CD4-positive, alpha-beta T cell (primary cell): Measurements from ENCODE around the gene FAM25A. TPM values are rescaled to one million over a fixed set of nuclear protein-coding genes. Genes with fewer than 3 reads are reported as not detected.
"Not testable (repeated sequence)": the region's sequence is repeated elsewhere in the genome, so short reads cannot be mapped to it uniquely, and the experiment has no call there.

ENCODE experiments used
- ATAC-seq: fragments of 200-7000 bp; cut with Tn5 transposase; one replicate; pipeline ENCODE4 v1.10.0; 2022; ENCODE audit warnings: mild to moderate bottlenecking; ENCODE audit not compliant: poor library complexity
- CTCF ChIA-PET: fragments of 350-600 bp; sonication (Branson Sonifier 250); formaldehyde crosslinking; loops from one replicate; lab custom pipeline; 2021; ENCODE audit warnings: antibody characterized with exemption, inconsistent platforms; lab: Charles Lee
- POLR2A ChIA-PET: fragments of 350-600 bp; sonication (Branson Sonifier 250); formaldehyde crosslinking; loops from one replicate; lab custom pipeline; 2021; ENCODE audit warnings: antibody characterized with exemption, inconsistent platforms; lab: Charles Lee
- DNase-seq, 14 experiments: peaks; one replicate each; pipeline ENCODE4 v3.0.0-alpha.2; 2013 to 2020; ENCODE audit warnings: mixed read lengths in 2 of 14
- H3K27ac ChIP-seq, 2 donors: one replicate each; pipeline versions ENCODE4 v1.5.1 to v1.7.0; 2013; ENCODE audit warnings: low read length in 2 of 2, low read depth in 1 of 2, mild to moderate bottlenecking in 1 of 2
- H3K27me3 ChIP-seq, 2 experiments: 1 replicate in 1 of 2; 2 replicates in 1 of 2; pipeline versions ENCODE4 v1.6.1 to v1.7.0; 2013; ENCODE audit warnings: low read length in 2 of 2, control low read depth in 1 of 2, mild to moderate bottlenecking in 1 of 2, moderate library complexity in 1 of 2; ENCODE audit not compliant: insufficient read depth in 2 of 2, control insufficient read depth in 1 of 2
- H3K36me3 ChIP-seq: one replicate; pipeline ENCODE4 v1.6.1; 2013; ENCODE audit warnings: low read length, control low read depth; ENCODE audit not compliant: insufficient read depth
- H3K4me1 ChIP-seq: one replicate; pipeline ENCODE4 v1.6.1; 2013; ENCODE audit warnings: low read length, control low read depth; ENCODE audit not compliant: insufficient read depth
- H3K4me3 ChIP-seq: one replicate; pipeline ENCODE4 v1.5.1; 2013; ENCODE audit warnings: mild to moderate bottlenecking, low read length, moderate library complexity
- H3K9me3 ChIP-seq, 2 experiments: 1 replicate in 1 of 2; 2 replicates in 1 of 2; pipeline versions ENCODE4 v1.6.1 to v1.7.0; 2013; ENCODE audit warnings: low read length in 2 of 2, mild to moderate bottlenecking in 2 of 2, control low read depth in 1 of 2, moderate library complexity in 1 of 2; ENCODE audit not compliant: control insufficient read depth in 1 of 2, insufficient read depth in 1 of 2
- H3K27ac Mint-ChIP-seq: one replicate; pipeline ENCODE4 v1.8.0; 2020; ENCODE audit warnings: mixed read lengths
- H3K27me3 Mint-ChIP-seq: one replicate; pipeline ENCODE4 v1.8.0; 2021; ENCODE audit warnings: mixed read lengths
- H3K36me3 Mint-ChIP-seq: one replicate; pipeline ENCODE4 v1.8.0; 2021; ENCODE audit warnings: low read depth, mixed read lengths
- H3K4me1 Mint-ChIP-seq: one replicate; pipeline ENCODE4 v1.8.0; 2021; ENCODE audit warnings: low read depth, mixed read lengths
- H3K4me3 Mint-ChIP-seq: one replicate; pipeline ENCODE4 v1.8.0; 2020; ENCODE audit warnings: mild to moderate bottlenecking, mixed read lengths
- H3K9me3 Mint-ChIP-seq: one replicate; pipeline ENCODE4 v1.8.0; 2020; ENCODE audit warnings: mixed read lengths
- CTCF ChIP-seq: fragments of 200-600 bp; IDR thresholded peaks from one replicate; pipeline ENCODE4 v1.8.0; 2022; ENCODE audit warnings: antibody characterized with exemption, mild to moderate bottlenecking
- intact Hi-C, 2 experiments: fragments of 100-400 bp; cut with DNase I in 1 of 2; cut with micrococcal nuclease in 1 of 2; formaldehyde crosslinking; loops; one replicate each; pipeline versions ENCODE4 v1.15.1 to v1.9.0; 2023 to 2025; cut with DNase I, micrococcal nuclease
- total RNA-seq, 174 experiments: library from RNA in 2 of 174; stranded (reverse) in 2 of 174; gene quantifications; one replicate each; pipeline ENCODE4 v1.2.3 and lab custom pipeline; 2021 to 2026

The FAM25A gene
- total RNA-seq, 2 experiments from 2014 or later = not detected

GRCh38 chr10:86988520-86988919 lies 31.6 kb upstream of the FAM25A start:
- Histone ChIP-seq H3K9me3 (no peaks in the 10 kb centered on the region), H3K4me1 (no peaks in the 10 kb centered on the region), H3K27ac (no peak overlapping the region), H3K27me3 (peaks cover 0 to 8% of the 10 kb centered on the region in 2 experiments), H3K36me3 (no peaks in the 10 kb centered on the region), H3K4me3 (no peak overlapping the region)
- DNase-seq = no peak
- TF ChIP-seq CTCF = no peak
- ChIA-PET CTCF (no interaction called here), POLR2A (interaction anchor here (0.6 kb wide), 1 partner anchor 26 kb away, joined by 3 read pairs; no protein-coding TSS in a partner anchor)
- H3K27me3 Mint-ChIP-seq = peaks cover 28% of the 10 kb centered on the region
- H3K27ac Mint-ChIP-seq = no peak overlapping the region
- H3K4me1 Mint-ChIP-seq = no peaks in the 10 kb centered on the region
- intact Hi-C loops = no loop called here
- H3K9me3 Mint-ChIP-seq = no peaks in the 10 kb centered on the region
- H3K4me3 Mint-ChIP-seq = no peak overlapping the region
- no peaks in the 10 kb centered on the region for H3K36me3 Mint-ChIP-seq
- no peak for ATAC-seq

DNA sequence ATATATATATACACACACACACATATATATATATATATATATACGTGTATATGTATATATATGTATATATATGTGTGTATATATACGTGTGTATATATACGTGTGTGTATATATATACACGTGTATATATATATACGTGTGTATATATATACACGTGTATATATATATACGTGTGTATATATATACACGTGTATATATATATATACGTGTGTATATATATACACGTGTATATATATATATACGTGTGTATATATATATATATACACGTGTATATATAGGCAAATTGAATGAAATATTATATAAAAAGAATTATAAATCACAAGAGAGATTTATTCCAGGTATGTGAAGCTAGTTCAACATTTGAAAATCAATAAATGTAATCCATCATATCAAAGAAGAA lies 28.7 kb upstream of the FAM25A start:
- H3K36me3 Mint-ChIP-seq, intact Hi-C loops, ATAC-seq, H3K27ac ChIP-seq, H3K9me3 ChIP-seq, H3K4me1 Mint-ChIP-seq, H3K27ac Mint-ChIP-seq, H3K4me1 ChIP-seq, H3K4me3 Mint-ChIP-seq, CTCF ChIA-PET, DNase-seq, H3K9me3 Mint-ChIP-seq, POLR2A ChIA-PET, H3K4me3 ChIP-seq, H3K27me3 ChIP-seq, H3K36me3 ChIP-seq: not testable (repeated sequence)
- H3K27me3 Mint-ChIP-seq = peaks cover 26% of the 10 kb centered on the region

- H3K27me3 ChIP-seq = peaks cover 0 to 8% of the 10 kb centered on the region in 2 experiments
- Mint-ChIP-seq H3K4me1 (no peaks in the 10 kb centered on the region), H3K4me3 (no peak overlapping the region), H3K27ac (no peak overlapping the region), H3K36me3 (no peaks in the 10 kb centered on the region), H3K27me3 (peaks cover 24% of the 10 kb centered on the region), H3K9me3 (no peaks in the 10 kb centered on the region)
- ATAC-seq (no peak), DNase-seq (no peak)
- no peak for TF ChIP-seq CTCF
- no peak overlapping the region for H3K4me3 ChIP-seq
- intact Hi-C loops = no loop called here
- H3K36me3 ChIP-seq = no peaks in the 10 kb centered on the region
- ChIA-PET CTCF (no interaction called here), POLR2A (no interaction called here)
- H3K4me1 ChIP-seq = no peaks in the 10 kb centered on the region
- H3K9me3 ChIP-seq = no peaks in the 10 kb centered on the region
- H3K27ac ChIP-seq = no peak overlapping the region
Measured at GRCh38 chr10:86992456-86992855, 27.6 kb upstream of the FAM25A start.

DNA sequence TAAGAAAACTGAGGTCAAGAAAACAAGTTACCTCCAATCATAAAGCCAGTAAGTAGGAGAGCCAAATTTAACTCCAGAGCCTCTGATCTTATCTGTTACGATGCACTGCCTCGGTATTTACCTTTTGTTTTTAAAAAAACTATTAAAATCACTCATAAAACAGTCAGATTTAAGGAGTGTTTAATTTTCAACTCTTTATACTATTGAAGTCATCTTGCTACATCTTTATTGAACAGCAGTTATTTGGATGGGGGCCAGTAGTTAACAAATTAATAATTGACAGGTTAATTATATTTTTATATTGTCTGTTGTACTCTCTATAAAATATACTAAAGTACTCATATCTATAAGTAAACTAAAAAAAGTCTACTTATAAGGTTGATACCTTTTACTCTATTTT lies 27.2 kb upstream of the FAM25A start:
- CTCF ChIA-PET = no interaction called here
- H3K4me1 Mint-ChIP-seq = no peaks in the 10 kb centered on the region
- H3K9me3 Mint-ChIP-seq = no peaks in the 10 kb centered on the region
- H3K4me3 Mint-ChIP-seq = no peak overlapping the region
- H3K27me3 Mint-ChIP-seq = peaks cover 24% of the 10 kb centered on the region
- intact Hi-C loops = no loop called here
- TF ChIP-seq CTCF = no peak
- H3K9me3 ChIP-seq = no peaks in the 10 kb centered on the region
- H3K27ac ChIP-seq = no peak overlapping the region
- ATAC-seq (no peak), DNase-seq (no peak)
- peaks cover 0 to 8% of the 10 kb centered on the region in 2 experiments for H3K27me3 ChIP-seq
- H3K4me3 ChIP-seq = no peak overlapping the region
- no peaks in the 10 kb centered on the region for H3K36me3 ChIP-seq
- no peaks in the 10 kb centered on the region for H3K4me1 ChIP-seq
- no peaks in the 10 kb centered on the region for H3K36me3 Mint-ChIP-seq
- POLR2A ChIA-PET = no interaction called here
- H3K27ac Mint-ChIP-seq = no peak overlapping the region

DNA sequence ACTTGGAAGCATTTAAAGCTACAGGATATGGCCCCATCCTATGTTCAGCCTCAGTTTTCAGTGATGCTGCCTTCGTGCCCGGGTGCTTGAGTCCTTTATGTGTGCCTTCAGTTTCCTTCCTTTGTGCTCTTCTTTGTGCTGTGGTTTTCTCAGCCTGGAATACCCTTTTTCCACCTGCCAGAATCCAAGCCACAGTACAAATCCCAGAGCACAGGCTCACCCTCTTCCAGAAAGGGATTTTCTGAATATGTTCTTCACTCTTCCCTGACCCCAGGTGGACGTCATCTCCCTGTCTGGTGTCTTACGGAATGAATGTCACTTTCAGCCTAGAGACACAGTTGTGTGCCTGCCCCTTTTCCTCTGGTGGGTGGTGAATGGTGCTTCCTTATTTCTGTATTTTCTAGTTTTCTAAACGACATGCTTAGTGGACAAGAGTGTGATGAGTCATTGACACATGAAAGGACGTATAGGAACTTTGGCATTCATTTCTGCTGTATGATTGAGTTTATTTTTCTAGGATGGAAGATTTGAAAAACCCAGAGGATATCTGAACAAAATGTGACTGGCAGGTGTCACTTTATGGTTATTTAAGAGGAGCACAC lies 20.2 kb upstream of the FAM25A start:
- H3K27ac Mint-ChIP-seq, H3K9me3 ChIP-seq, H3K27me3 ChIP-seq, H3K4me3 Mint-ChIP-seq, H3K9me3 Mint-ChIP-seq, H3K4me1 Mint-ChIP-seq, ATAC-seq, intact Hi-C loops, H3K4me3 ChIP-seq, H3K27ac ChIP-seq, H3K4me1 ChIP-seq, H3K27me3 Mint-ChIP-seq, H3K36me3 Mint-ChIP-seq, POLR2A ChIA-PET, H3K36me3 ChIP-seq: not testable (repeated sequence)
- DNase-seq = peak in 2 of 14 experiments; percentile 20 to 39
- CTCF ChIA-PET = interaction anchor here (0.6 kb wide), 1 partner anchor 149 kb away, joined by 3 read pairs; no protein-coding TSS in a partner anchor
